NB4 (cell line): ENCODE data around the gene PERM1.
A peak's percentile ranks its signal among the peaks of the same experiment; 100 is the strongest.

Experiments
- DNase-seq: peaks from one replicate; pipeline ENCODE4 v3.0.0; 2010; ENCODE audit warnings: low read depth
- H3K4me3 ChIP-seq: one replicate; pipeline ENCODE4 v1.5.1; 2011; ENCODE audit warnings: mild to moderate bottlenecking, low read depth, low read length, moderate library complexity
- MYC ChIP-seq: IDR thresholded peaks from 2 replicates; pipeline ENCODE4 v1.6.1; 2011; ENCODE audit warnings: low read depth, low read length
- POLR2A ChIP-seq: IDR thresholded peaks from 2 replicates; pipeline ENCODE4 v1.6.1; 2011; ENCODE audit warnings: mild to moderate bottlenecking; ENCODE audit not compliant: insufficient read length; ENCODE audit errors: extremely low read depth
- TF ChIP-seq, protein P1 (sequence below): IDR thresholded peaks from 2 replicates; pipeline ENCODE4 v1.6.1; 2011; ENCODE audit warnings: low read depth, low read length
- TF ChIP-seq, protein P2 (sequence below): IDR thresholded peaks from one replicate; pipeline ENCODE4 v1.5.1; 2012; ENCODE audit warnings: low read depth, low read length

Gene PERM1

DNA sequence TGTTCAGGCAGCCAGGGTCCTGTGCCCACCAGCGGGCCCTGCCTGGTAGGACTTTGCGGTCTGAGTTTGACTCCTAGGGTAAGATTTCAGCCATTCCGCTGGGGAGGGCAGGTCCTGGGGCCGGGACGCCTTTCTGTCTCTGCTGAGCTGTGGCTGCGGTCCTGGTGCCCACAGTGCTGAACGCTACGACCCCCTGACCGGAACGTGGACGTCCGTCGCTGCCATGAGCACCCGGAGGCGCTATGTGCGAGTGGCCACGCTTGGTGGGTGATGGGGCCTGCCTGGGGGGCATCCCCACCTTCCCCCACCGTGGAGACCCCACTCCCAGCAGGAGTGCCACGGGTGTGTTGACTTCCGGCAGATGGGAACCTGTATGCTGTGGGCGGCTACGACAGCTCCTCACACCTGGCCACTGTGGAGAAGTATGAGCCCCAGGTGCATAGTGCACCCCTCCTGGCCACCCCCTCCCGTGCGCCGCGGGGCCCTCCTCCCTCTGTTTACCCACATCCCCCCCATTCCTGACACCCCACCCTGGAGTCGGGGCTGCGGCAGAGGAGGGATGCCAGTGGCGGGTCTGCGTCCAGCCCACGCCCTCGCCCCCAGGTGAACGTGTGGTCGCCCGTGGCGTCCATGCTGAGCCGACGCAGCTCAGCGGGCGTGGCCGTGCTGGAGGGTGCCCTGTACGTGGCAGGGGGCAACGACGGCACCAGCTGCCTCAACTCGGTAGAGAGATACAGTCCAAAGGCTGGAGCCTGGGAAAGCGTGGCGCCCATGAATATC, 18.0 kb downstream of the PERM1 start:
- TF ChIP-seq, protein P1, sequence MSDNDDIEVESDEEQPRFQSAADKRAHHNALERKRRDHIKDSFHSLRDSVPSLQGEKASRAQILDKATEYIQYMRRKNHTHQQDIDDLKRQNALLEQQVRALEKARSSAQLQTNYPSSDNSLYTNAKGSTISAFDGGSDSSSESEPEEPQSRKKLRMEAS, result no peak
- no peak for TF ChIP-seq POLR2A
- TF ChIP-seq, protein P2, sequence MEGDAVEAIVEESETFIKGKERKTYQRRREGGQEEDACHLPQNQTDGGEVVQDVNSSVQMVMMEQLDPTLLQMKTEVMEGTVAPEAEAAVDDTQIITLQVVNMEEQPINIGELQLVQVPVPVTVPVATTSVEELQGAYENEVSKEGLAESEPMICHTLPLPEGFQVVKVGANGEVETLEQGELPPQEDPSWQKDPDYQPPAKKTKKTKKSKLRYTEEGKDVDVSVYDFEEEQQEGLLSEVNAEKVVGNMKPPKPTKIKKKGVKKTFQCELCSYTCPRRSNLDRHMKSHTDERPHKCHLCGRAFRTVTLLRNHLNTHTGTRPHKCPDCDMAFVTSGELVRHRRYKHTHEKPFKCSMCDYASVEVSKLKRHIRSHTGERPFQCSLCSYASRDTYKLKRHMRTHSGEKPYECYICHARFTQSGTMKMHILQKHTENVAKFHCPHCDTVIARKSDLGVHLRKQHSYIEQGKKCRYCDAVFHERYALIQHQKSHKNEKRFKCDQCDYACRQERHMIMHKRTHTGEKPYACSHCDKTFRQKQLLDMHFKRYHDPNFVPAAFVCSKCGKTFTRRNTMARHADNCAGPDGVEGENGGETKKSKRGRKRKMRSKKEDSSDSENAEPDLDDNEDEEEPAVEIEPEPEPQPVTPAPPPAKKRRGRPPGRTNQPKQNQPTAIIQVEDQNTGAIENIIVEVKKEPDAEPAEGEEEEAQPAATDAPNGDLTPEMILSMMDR, result no peak
- TF ChIP-seq MYC, result no peak
- no peak for DNase-seq
- H3K4me3 ChIP-seq, result no peak overlapping the region

DNA sequence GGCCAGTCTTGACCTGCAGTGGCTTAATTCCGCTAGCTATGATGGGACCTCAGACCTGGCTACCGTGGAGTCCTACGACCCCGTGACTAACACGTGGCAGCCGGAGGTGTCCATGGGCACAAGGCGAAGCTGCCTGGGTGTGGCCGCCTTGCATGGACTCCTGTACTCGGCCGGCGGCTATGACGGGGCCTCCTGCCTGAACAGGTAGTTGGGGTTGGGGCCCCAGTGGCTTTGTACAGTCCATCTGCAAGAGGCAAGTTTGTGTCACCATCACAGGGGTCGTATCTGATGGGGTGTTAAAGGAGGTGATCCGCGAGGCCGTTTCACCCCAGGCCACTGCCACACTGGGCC, 18.6 kb downstream of the PERM1 start:
- TF ChIP-seq POLR2A (no peak), MYC (no peak)
- TF ChIP-seq, protein P1, result no peak
- TF ChIP-seq, protein P2, result no peak
- DNase-seq, result no peak
- no peak overlapping the region for H3K4me3 ChIP-seq

DNA sequence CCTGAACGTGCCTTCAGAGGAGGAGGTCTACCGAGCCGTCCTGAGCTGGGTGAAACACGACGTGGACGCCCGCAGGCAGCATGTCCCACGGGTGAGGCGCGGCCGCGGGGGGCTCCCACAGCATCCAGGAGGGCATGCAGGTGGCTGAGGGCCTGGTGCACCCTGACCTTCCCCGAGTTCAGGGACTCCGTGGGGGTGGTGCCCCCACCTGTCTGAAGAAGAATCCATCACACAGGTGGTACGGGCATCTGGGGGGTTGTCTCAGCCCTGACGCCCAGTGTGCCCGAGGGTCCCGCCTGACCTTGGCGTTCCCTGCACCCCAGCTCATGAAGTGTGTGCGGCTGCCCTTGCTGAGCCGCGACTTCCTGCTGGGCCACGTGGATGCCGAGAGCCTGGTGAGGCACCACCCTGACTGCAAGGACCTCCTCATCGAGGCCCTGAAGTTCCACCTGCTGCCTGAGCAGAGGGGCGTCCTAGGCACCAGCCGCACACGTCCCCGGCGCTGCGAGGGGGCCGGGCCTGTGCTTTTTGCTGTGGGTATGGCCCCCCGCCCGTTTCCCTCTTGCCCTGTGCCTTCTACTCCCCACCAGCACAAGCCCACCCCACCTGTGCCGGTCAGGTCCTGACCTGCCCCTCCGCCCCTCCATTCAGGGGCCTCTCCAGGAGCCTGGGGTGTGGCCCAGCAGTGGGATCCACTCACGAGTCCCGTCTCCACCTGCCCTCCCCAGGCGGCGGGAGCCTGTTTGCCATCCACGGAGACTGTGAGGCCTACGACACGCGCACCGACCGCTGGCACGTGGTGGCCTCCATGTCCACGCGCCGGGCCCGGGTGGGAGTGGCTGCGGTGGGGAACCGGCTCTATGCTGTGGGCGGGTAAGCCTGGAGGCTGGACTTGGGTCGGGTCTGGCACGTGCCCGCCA, 19.3 kb downstream of the PERM1 start:
- no peak overlapping the region for H3K4me3 ChIP-seq
- DNase-seq, result no peak
- no peak for TF ChIP-seq MYC
- TF ChIP-seq, protein P1, result no peak
- TF ChIP-seq, protein P2, result no peak
- no peak for TF ChIP-seq POLR2A

DNA sequence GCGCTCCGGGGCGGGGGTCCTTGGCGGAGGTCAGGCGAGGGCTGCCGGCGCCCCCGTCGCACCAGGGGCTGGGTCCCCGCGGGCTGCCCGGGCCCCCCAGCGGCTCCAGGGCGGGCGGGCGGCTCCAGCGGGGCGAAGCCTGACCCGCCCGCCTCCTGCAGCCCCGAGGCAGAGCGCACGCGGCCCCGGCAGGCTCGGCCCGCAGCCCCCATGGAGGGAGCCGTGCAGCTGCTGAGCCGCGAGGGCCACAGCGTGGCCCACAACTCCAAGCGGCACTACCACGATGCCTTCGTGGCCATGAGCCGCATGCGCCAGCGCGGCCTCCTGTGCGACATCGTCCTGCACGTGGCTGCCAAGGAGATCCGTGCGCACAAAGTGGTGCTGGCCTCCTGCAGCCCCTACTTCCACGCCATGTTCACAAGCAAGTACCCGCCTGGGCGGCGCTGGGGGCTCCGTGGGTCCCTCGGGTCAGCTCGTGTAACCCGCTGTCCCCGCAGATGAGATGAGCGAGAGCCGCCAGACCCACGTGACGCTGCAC, 20.7 kb downstream of the PERM1 start:
- TF ChIP-seq, protein P1, result no peak
- TF ChIP-seq POLR2A (no peak), MYC (no peak)
- TF ChIP-seq, protein P2, result no peak
- H3K4me3 ChIP-seq, result no peak overlapping the region
- peak; percentile 19 for DNase-seq

DNA sequence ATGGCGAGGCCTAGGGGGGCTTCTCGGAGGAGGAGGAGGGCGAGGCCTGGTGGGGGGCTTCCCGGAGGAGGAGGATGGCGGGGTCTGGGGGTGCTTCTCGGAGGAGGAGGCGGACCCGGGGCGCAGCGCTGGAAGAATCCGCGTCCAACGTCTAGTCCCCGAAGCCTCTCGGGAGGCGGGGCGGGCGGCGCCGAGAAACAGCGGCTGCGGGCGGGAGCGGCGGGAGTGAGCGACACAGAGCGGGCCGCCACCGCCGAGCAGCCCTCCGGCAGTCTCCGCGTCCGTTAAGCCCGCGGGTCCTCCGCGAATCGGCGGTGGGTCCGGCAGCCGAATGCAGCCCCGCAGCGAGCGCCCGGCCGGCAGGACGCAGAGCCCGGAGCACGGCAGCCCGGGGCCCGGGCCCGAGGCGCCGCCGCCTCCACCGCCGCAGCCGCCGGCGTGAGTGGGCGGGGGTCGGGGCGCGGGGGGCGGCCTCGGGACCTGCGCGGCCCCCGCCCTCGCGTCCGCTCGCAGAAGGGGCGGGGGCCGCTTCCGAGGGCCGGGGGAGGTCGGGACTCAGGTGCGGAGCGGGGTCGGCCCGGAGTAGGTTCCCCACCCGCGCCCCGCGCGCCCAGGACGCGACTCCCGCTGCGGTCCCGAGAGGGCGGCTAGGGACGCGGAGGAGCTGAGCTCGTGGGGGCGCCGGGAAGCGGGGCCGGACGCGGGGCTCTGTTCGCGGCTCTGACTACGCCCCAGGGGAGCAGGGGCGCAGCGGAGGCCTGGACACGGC, 21.3 kb downstream of the PERM1 start, which contains the start of gene KLHL17:
TSS of gene KLHL17 (plus strand) at position 222 of the 769 bp plus-strand sequence. CDS start at position 332, 110 bp downstream.
- TF ChIP-seq, protein P1, result 0 out of 2 replicates have a peak, but pooled peaks have one; percentile 10
- TF ChIP-seq, protein P2, result no peak
- TF ChIP-seq POLR2A (no peak), MYC (no peak)

More for the DNA sequence above, 21.3 kb downstream of the PERM1 start, which contains the start of gene KLHL17:
- peak; percentile 79 for DNase-seq
- no peak within 1 kb of the TSS for H3K4me3 ChIP-seq
